Parathyroid adenoma (tissue), 2 donors: ENCODE data around the gene TYRP1.

Experiments
- H2AFZ ChIP-seq: fragments of 300-600 bp; sonication (generic); one replicate; pipeline ENCODE4 v1.7.0; 2017; ENCODE audit warnings: antibody characterized with exemption, mild to moderate bottlenecking
- H3K27ac ChIP-seq: fragments of 300-600 bp; sonication (generic); one replicate; pipeline ENCODE4 v1.7.0; 2017
- H3K27me3 ChIP-seq: fragments of 300-600 bp; sonication (generic); one replicate; pipeline ENCODE4 v1.7.0; 2017; ENCODE audit warnings: low read length; ENCODE audit not compliant: control insufficient read depth, insufficient read depth
- H3K36me3 ChIP-seq: fragments of 300-600 bp; sonication (generic); one replicate; pipeline ENCODE4 v1.7.0; 2017; ENCODE audit warnings: low read length; ENCODE audit not compliant: control insufficient read depth, insufficient read depth
- H3K4me1 ChIP-seq: fragments of 300-600 bp; sonication (generic); one replicate; pipeline ENCODE4 v1.7.0; 2017; ENCODE audit warnings: control low read depth
- H3K4me2 ChIP-seq: fragments of 300-600 bp; sonication (generic); one replicate; pipeline ENCODE4 v1.7.0; 2017; ENCODE audit warnings: low read length
- H3K4me3 ChIP-seq: fragments of 300-600 bp; sonication (generic); one replicate; pipeline ENCODE4 v1.7.0; 2017; ENCODE audit warnings: low read depth, low read length
- H3K79me2 ChIP-seq: fragments of 300-600 bp; sonication (generic); one replicate; pipeline ENCODE4 v1.7.0; 2017; ENCODE audit warnings: control low read depth
- H3K9ac ChIP-seq: fragments of 300-600 bp; sonication (generic); one replicate; pipeline ENCODE4 v1.7.0; 2017; ENCODE audit warnings: mild to moderate bottlenecking
- H3K9me3 ChIP-seq: fragments of 300-600 bp; sonication (generic); one replicate; pipeline ENCODE4 v1.7.0; 2017; ENCODE audit warnings: low read length; ENCODE audit not compliant: control insufficient read depth
- CTCF ChIP-seq: fragments of 300-600 bp; sonication (generic); IDR thresholded peaks from one replicate; pipeline ENCODE4 v1.7.0; 2017; ENCODE audit warnings: antibody characterized with exemption, mild to moderate bottlenecking
- donor health status: primary hyperparathyroidism.

TYRP1 gene

GRCh38 chr9:12698986-12699385, 5.8 kb downstream of the TYRP1 start:
- Histone ChIP-seq H3K79me2 (no peaks in the 10 kb centered on the region), H3K4me3 (no peak overlapping the region), H3K36me3 (no peaks in the 10 kb centered on the region), H3K9ac (no peak overlapping the region), H3K27me3 (no peaks in the 10 kb centered on the region), H3K9me3 (no peaks in the 10 kb centered on the region), H3K4me2 (no peak overlapping the region), H3K27ac (no peak overlapping the region), H2AFZ (no peak overlapping the region), H3K4me1 (no peaks in the 10 kb centered on the region)
- no peak for TF ChIP-seq CTCF

- Histone ChIP-seq H3K27me3 (no peaks in the 10 kb centered on the region), H3K4me1 (no peaks in the 10 kb centered on the region), H3K9me3 (no peaks in the 10 kb centered on the region), H2AFZ (no peak overlapping the region), H3K27ac (no peak overlapping the region), H3K79me2 (no peaks in the 10 kb centered on the region), H3K9ac (no peak overlapping the region), H3K4me3 (no peak overlapping the region), H3K4me2 (no peak overlapping the region), H3K36me3 (no peaks in the 10 kb centered on the region)
- no peak for TF ChIP-seq CTCF
These were observed 6.3 kb downstream of the TYRP1 start for GRCh38 chr9:12699529-12699928.

- Histone ChIP-seq H3K4me2 (no peak overlapping the region), H3K27ac (no peak overlapping the region), H3K9ac (no peak overlapping the region), H3K79me2 (no peaks in the 10 kb centered on the region), H3K27me3 (no peaks in the 10 kb centered on the region), H3K9me3 (no peaks in the 10 kb centered on the region), H2AFZ (no peak overlapping the region), H3K4me1 (no peaks in the 10 kb centered on the region), H3K4me3 (no peak overlapping the region), H3K36me3 (no peaks in the 10 kb centered on the region)
- TF ChIP-seq CTCF: no peak
These were observed 7.9 kb downstream of the TYRP1 start for GRCh38 chr9:12701126-12701525.

GRCh38 chr9:12702160-12702758, 9.1 kb downstream of the TYRP1 start:
- Histone ChIP-seq H3K4me2 (no peak overlapping the region), H3K27ac (no peak overlapping the region), H3K4me3 (no peak overlapping the region), H3K9me3 (no peaks in the 10 kb centered on the region), H3K36me3 (no peaks in the 10 kb centered on the region), H2AFZ (no peak overlapping the region), H3K9ac (no peak overlapping the region), H3K79me2 (no peaks in the 10 kb centered on the region), H3K27me3 (no peaks in the 10 kb centered on the region), H3K4me1 (no peaks in the 10 kb centered on the region)
- no peak for TF ChIP-seq CTCF

GRCh38 chr9:12703996-12704395, 10.8 kb downstream of the TYRP1 start:
- no peaks in the 10 kb centered on the region for H3K79me2 ChIP-seq
- no peak overlapping the region for H3K9ac ChIP-seq
- no peak overlapping the region for H2AFZ ChIP-seq
- no peaks in the 10 kb centered on the region for H3K27me3 ChIP-seq
- H3K4me2 ChIP-seq: no peak overlapping the region
- H3K36me3 ChIP-seq: no peaks in the 10 kb centered on the region
- H3K9me3 ChIP-seq: no peaks in the 10 kb centered on the region
- no peaks in the 10 kb centered on the region for H3K4me1 ChIP-seq
- H3K27ac ChIP-seq: no peak overlapping the region
- H3K4me3 ChIP-seq: no peak overlapping the region
- TF ChIP-seq CTCF: no peak
